OCI-LY3 (cell line): ENCODE data around the gene PCSK6.

Experiments used
- CTCF ChIP-seq: fragments of 200-600, 300-600 bp; sonication (generic); IDR thresholded peaks from 2 replicates; pipeline ENCODE4 v1.5.1; 2014; ENCODE audit warnings: antibody characterized with exemption, low read length, low read depth
- EZH2phosphoT487 ChIP-seq: fragments of 200-600 bp; shearing (Covaris generic); IDR thresholded peaks from 2 replicates; pipeline ENCODE4 v1.6.1; 2018; ENCODE audit warnings: antibody characterized with exemption, mixed run types, low read depth

- TF ChIP-seq CTCF (no peak), EZH2phosphoT487 (no peak)
Measured at GRCh38 chr15:101429191-101429590, 60.3 kb downstream of the PCSK6 start.
